GM12878 (cell line): ENCODE measurements around the gene GCNT2. TPM values are rescaled to one million over a fixed set of nuclear protein-coding genes. Genes with fewer than 3 reads are reported as not detected.

Source experiments
- ATAC-seq: fragments of 200-7000 bp; cut with Tn5 transposase; 3 replicates; pipeline ENCODE4 v1.9.1; 2020; ENCODE audit warnings: mild to moderate bottlenecking, moderate library complexity
- BruUV-seq: library from RNA; stranded (reverse); fragments of 400-500 nt; replicated peaks from 2 replicates; lab custom pipeline; 2021; lab: Mats Ljungman, UMichigan
- CTCF ChIA-PET: fragments of 300-600 bp; sonication (Branson Sonifier 250); formaldehyde crosslinking; extraction: SDS; loops from one replicate; lab custom pipeline; 2021; ENCODE audit warnings: inconsistent platforms; lab: Yijun Ruan, JAX
- POLR2A ChIA-PET: fragments of 350-600 bp; formaldehyde crosslinking; extraction: SDS; loops from one replicate; lab custom pipeline; 2021; ENCODE audit warnings: inconsistent platforms; lab: Charles Lee
- RAD21 ChIA-PET: fragments of 300-600 bp; sonication (Branson Sonifier 250); formaldehyde crosslinking; loops from one replicate; lab custom pipeline; 2023; ENCODE audit warnings: antibody characterized with exemption; ENCODE audit not compliant: unreplicated experiment; lab: Charles Lee
- SMC1A ChIA-PET: fragments of 300-600 bp; sonication (Branson Sonifier 250); formaldehyde crosslinking; loops from one replicate; lab custom pipeline; 2023; ENCODE audit not compliant: unreplicated experiment, uncharacterized antibody; lab: Charles Lee
- DNase-seq: peaks from one replicate; pipeline ENCODE4 v3.0.0-alpha.2; 2011; ENCODE audit warnings: low read depth, low spot score
- FAIRE-seq: peaks from 3 replicates; lab custom pipeline; 2011; peaks lifted over from hg19 to GRCh38; lab: Jason Lieb, UNC
- H2AFZ ChIP-seq: 2 replicates; pipeline ENCODE4 v1.6.0; 2011; ENCODE audit warnings: low read depth, low read length, control low read depth; ENCODE audit not compliant: control insufficient read depth
- H3K27ac ChIP-seq: 2 replicates; pipeline ENCODE4 v1.5.1; 2011; ENCODE audit warnings: control low read depth; ENCODE audit not compliant: control insufficient read depth, insufficient read depth
- H3K27me3 ChIP-seq, 2 experiments: replicated peaks in 1 of 2; 2 replicates each; pipeline versions ENCODE4 v1.6.0 to v1.6.1; 2011; ENCODE audit warnings: low read length in 1 of 2; ENCODE audit not compliant: control insufficient read depth in 2 of 2, insufficient read depth in 2 of 2
- H3K36me3 ChIP-seq, 2 experiments: 2 replicates each; pipeline ENCODE4 v1.5.1; 2011; ENCODE audit warnings: low read length in 1 of 2; ENCODE audit not compliant: control insufficient read depth in 2 of 2, insufficient read depth in 2 of 2
- H3K4me1 ChIP-seq: 2 replicates; pipeline ENCODE4 v1.6.1; 2011; ENCODE audit warnings: mild to moderate bottlenecking, low read length, moderate library complexity, mixed read lengths; ENCODE audit not compliant: control insufficient read depth, insufficient read depth
- H3K4me2 ChIP-seq: 2 replicates; pipeline ENCODE4 v1.6.0; 2011; ENCODE audit warnings: control low read depth; ENCODE audit not compliant: control insufficient read depth, insufficient read depth
- H3K4me3 ChIP-seq: fragments of 200-600 bp; sonication (generic); 2 replicates; pipeline ENCODE4 v1.5.1; 2016
- H3K79me2 ChIP-seq: 2 replicates; pipeline ENCODE4 v1.6.0; 2011; ENCODE audit warnings: low read length; ENCODE audit not compliant: control insufficient read depth, insufficient read depth
- H3K9ac ChIP-seq: 2 replicates; pipeline ENCODE4 v1.8.0; 2011; ENCODE audit warnings: low read length, control low read depth, mixed read lengths; ENCODE audit not compliant: control insufficient read depth, insufficient read depth
- H3K9me3 ChIP-seq: replicated peaks from 3 replicates; pipeline ENCODE4 v1.5.1; 2011; ENCODE audit warnings: mild to moderate bottlenecking, low read length; ENCODE audit not compliant: control insufficient read depth, insufficient read depth
- H4K20me1 ChIP-seq: 2 replicates; pipeline ENCODE4 v1.6.0; 2011; ENCODE audit not compliant: control insufficient read depth, insufficient read depth
- BMI1 ChIP-seq: fragments of 450-650 bp; IDR thresholded peaks from 2 replicates; pipeline ENCODE4 v1.6.1; 2016; ENCODE audit warnings: mild to moderate bottlenecking, moderate library complexity, borderline replicate concordance
- HDAC2 ChIP-seq: fragments of 200-600 bp; sonication (generic); IDR thresholded peaks from 2 replicates; pipeline ENCODE4 v1.6.1; 2017
- KLF5 ChIP-seq: fragments of 450-650 bp; IDR thresholded peaks from 2 replicates; pipeline ENCODE4 v1.6.1; 2014; ENCODE audit warnings: mild to moderate bottlenecking; ENCODE audit not compliant: partially characterized antibody
- SMAD1 ChIP-seq: fragments of 450-650 bp; IDR thresholded peaks from 2 replicates; pipeline ENCODE4 v1.6.1; 2018; ENCODE audit warnings: mild to moderate bottlenecking, low read depth; ENCODE audit not compliant: partially characterized antibody
- SMARCA5 ChIP-seq: fragments of 450-650 bp; IDR thresholded peaks from 2 replicates; pipeline ENCODE4 v1.6.1; 2017; ENCODE audit warnings: mild to moderate bottlenecking
- SMC3 ChIP-seq: IDR thresholded peaks from 2 replicates; pipeline ENCODE4 v1.6.1; 2011; ENCODE audit warnings: low read length, improper control_type of control experiment, borderline replicate concordance
- TBL1XR1 ChIP-seq: IDR thresholded peaks from 2 replicates; pipeline ENCODE4 v1.6.1; 2012; ENCODE audit warnings: low read depth, low read length, improper control_type of control experiment
- TCF3 ChIP-seq: IDR thresholded peaks from 2 replicates; pipeline ENCODE4 v1.6.1; 2012; ENCODE audit warnings: low read depth, mild to moderate bottlenecking, low read length, borderline replicate concordance; ENCODE audit not compliant: insufficient read depth
- WGBS: methylation state at CpG from one replicate; pipeline ENCODE4 v1.1.6; 2016; ENCODE audit warnings: low lambda C conversion rate; ENCODE audit not compliant: insufficient replicate concordance, insufficient coverage; ENCODE audit errors: missing lambda C conversion rate; 5-methylcytosine and 5-hydroxymethylcytosine counted together
- in situ Hi-C: fragments of 300-500 bp; cut with MboI; formaldehyde crosslinking; loops from 9 replicates; pipeline ENCODE4 v1.14.3; 2018; ENCODE audit warnings: mixed read lengths
- intact Hi-C: fragments of 100-400 bp; cut with micrococcal nuclease; formaldehyde crosslinking; loops from one replicate; pipeline ENCODE4 v1.14.2; 2022; ENCODE audit not compliant: unreplicated experiment
- polyA plus RNA-seq, 11 experiments: library from polyadenylated mRNA; depleted of rRNA in 4 of 11; unstranded in 6 of 11; stranded (reverse) in 5 of 11; fragments of >200 nt; fragmentation: Nextera tagmentation in 4 of 11; fragmentation: Illumina TruSeq in 1 of 11; extraction: Ambion mirVana in 4 of 11; extraction: Trizol in 1 of 11; gene quantifications; 1 replicate in 1 of 11; 2 replicates in 10 of 11; pipeline versions ENCODE4 v1.2.1 to v1.2.3, GENCODE V29; 2011 to 2016; ENCODE audit warnings: inconsistent platforms in 2 of 11, missing spikeins in 2 of 11, low read depth in 1 of 11
- total RNA-seq, 4 experiments: library from RNA; depleted of rRNA in 3 of 4; stranded (reverse); fragments of >200 nt in 3 of 4; fragmentation: Illumina TruSeq in 1 of 4; extraction: Trizol in 1 of 4; gene quantifications; 2 replicates each; pipeline versions ENCODE4 v1.2.1 to v1.2.3, GENCODE V29; 2013 to 2021
- TF ChIP-seq, protein P1 (sequence below): fragments of 450-650 bp; IDR thresholded peaks from 2 replicates; pipeline ENCODE4 v1.6.1; 2014; ENCODE audit warnings: mild to moderate bottlenecking

The GCNT2 gene
- total and polyA plus RNA-seq, 10 of the 15 experiments (the other 5 are each of a cell fraction or from before 2014, with no cell fraction given), result 5.0 to 21.6 (median 11.9) TPM

DNA sequence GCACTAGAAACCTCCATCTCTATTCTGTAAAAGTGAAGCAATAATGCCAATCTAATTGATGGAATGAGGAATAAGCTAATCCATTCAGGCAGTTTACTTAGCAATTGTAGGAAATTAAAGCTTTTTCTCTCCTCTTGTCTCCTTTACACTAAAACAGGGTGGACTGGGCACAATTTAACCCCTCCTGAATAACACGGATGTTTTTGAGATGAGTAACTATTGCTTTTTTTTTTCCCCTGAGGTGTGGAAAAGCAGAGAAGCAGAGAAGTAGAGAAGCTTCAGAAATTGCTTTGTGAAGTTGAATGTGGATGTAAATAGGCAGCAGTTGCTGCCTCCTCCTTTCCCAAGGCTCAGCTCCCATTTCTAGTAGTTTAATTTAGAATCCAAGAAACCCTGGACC lies 40.0 kb upstream of the GCNT2 start:
- Histone ChIP-seq H3K4me1 (no peaks in the 10 kb centered on the region), H3K4me2 (no peak overlapping the region), H3K9me3 (no peaks in the 10 kb centered on the region), H2AFZ (no peak overlapping the region), H3K79me2 (no peaks in the 10 kb centered on the region), H3K27me3 (no peaks in the 10 kb centered on the region; a peak in 2 of 4 replicates), H3K27ac (no peak overlapping the region), H3K36me3 (no peaks in the 10 kb centered on the region), H3K9ac (no peak overlapping the region), H4K20me1 (no peaks in the 10 kb centered on the region), H3K4me3 (no peak overlapping the region)
- ATAC-seq (no peak), FAIRE-seq (no peak), DNase-seq (no peak)
- in situ Hi-C loops (no loop called here), intact Hi-C loops (no loop called here)
- RAD21 ChIA-PET, result interaction anchor here (0.6 to 1.1 kb wide), 2 partner anchors 240 to 588 kb away, joined by 3 to 4 read pairs; no protein-coding TSS in a partner anchor
- BruUV-seq, result no TSS peak
- SMC1A ChIA-PET, result interaction anchor here (0.6 to 2.6 kb wide), 6 partner anchors 16 to 849 kb away, joined by 3 to 8 read pairs (median 6); no protein-coding TSS in a partner anchor
- POLR2A ChIA-PET, result no interaction called here
- 92% methylated on average over 1 of the region's 1 CpG for WGBS
- no peak for TF ChIP-seq BMI1
- no peak for TF ChIP-seq SMC3
- no peak for TF ChIP-seq TCF3
- no peak for TF ChIP-seq SMARCA5
- TF ChIP-seq TBL1XR1, result no peak
- TF ChIP-seq KLF5, result no peak
- no peak for TF ChIP-seq HDAC2
- TF ChIP-seq, protein P1, sequence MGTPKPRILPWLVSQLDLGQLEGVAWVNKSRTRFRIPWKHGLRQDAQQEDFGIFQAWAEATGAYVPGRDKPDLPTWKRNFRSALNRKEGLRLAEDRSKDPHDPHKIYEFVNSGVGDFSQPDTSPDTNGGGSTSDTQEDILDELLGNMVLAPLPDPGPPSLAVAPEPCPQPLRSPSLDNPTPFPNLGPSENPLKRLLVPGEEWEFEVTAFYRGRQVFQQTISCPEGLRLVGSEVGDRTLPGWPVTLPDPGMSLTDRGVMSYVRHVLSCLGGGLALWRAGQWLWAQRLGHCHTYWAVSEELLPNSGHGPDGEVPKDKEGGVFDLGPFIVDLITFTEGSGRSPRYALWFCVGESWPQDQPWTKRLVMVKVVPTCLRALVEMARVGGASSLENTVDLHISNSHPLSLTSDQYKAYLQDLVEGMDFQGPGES, result no peak
- TF ChIP-seq SMAD1, result no peak
- CTCF ChIA-PET, result interaction anchor here (1.0 to 6.7 kb wide), 7 partner anchors 11 to 588 kb away, joined by 3 to 153 read pairs (median 4); no protein-coding TSS in a partner anchor
